A673 (cell line): Measurements from ENCODE around the gene TNFRSF17. TPM values are rescaled to one million over a fixed set of nuclear protein-coding genes. Genes with fewer than 3 reads are reported as not detected.

Source experiments
- BruUV-seq: library from RNA; stranded (reverse); fragments of 400-500 nt; replicated peaks from 2 replicates; lab custom pipeline; 2021; lab: Mats Ljungman, UMichigan
- CTCF ChIA-PET: fragments of 300-600 bp; sonication (Branson Sonifier 250); formaldehyde crosslinking; loops from one replicate; lab custom pipeline; 2022; ENCODE audit warnings: antibody characterized with exemption; lab: Charles Lee
- POLR2A ChIA-PET: fragments of 300-600 bp; sonication (Branson Sonifier 250); formaldehyde crosslinking; loops from one replicate; lab custom pipeline; 2022; ENCODE audit warnings: antibody characterized with exemption; ENCODE audit not compliant: low non-redundant PET; lab: Charles Lee
- DNase-seq: peaks from one replicate; pipeline ENCODE4 v3.0.0-alpha.2; 2015; ENCODE audit warnings: low spot score
- H3K27ac ChIP-seq: fragments of 200-600 bp; sonication (generic); 2 replicates; pipeline ENCODE4 v1.5.1; 2016; ENCODE audit warnings: mixed run types, low read depth, mild to moderate bottlenecking, mixed read lengths, antibody characterized with exemption, low read length; ENCODE audit not compliant: poor library complexity, severe bottlenecking
- H3K27me3 ChIP-seq: fragments of 200-600 bp; sonication (generic); replicated peaks from 2 replicates; pipeline ENCODE4 v1.6.1; 2017; ENCODE audit warnings: mixed run types, low read depth, mild to moderate bottlenecking, mixed read lengths, antibody characterized with exemption, low read length; ENCODE audit not compliant: insufficient read depth, poor library complexity
- H3K36me3 ChIP-seq: fragments of 200-600 bp; sonication (generic); 2 replicates; pipeline ENCODE4 v1.6.1; 2016; ENCODE audit warnings: mixed run types, mild to moderate bottlenecking, mixed read lengths, antibody characterized with exemption, low read length; ENCODE audit not compliant: insufficient read depth, poor library complexity, severe bottlenecking
- H3K4me1 ChIP-seq: fragments of 200-600 bp; sonication (generic); 2 replicates; pipeline ENCODE4 v1.6.1; 2017; ENCODE audit warnings: mixed run types, mild to moderate bottlenecking, mixed read lengths, antibody characterized with exemption, low read length; ENCODE audit not compliant: insufficient read depth, poor library complexity, severe bottlenecking
- H3K4me3 ChIP-seq: fragments of 200-600 bp; sonication (generic); 2 replicates; pipeline ENCODE4 v1.5.1; 2016; ENCODE audit warnings: low read depth, mixed run types, mild to moderate bottlenecking, mixed read lengths, low read length; ENCODE audit not compliant: poor library complexity, severe bottlenecking
- H3K9me3 ChIP-seq: fragments of 200-600 bp; sonication (generic); 2 replicates; pipeline ENCODE4 v1.6.1; 2016; ENCODE audit warnings: mixed run types, low read depth, mild to moderate bottlenecking, mixed read lengths, antibody characterized with exemption, low read length; ENCODE audit not compliant: poor library complexity, severe bottlenecking
- EZH2 ChIP-seq: fragments of 200-600 bp; sonication (generic); IDR thresholded peaks from 2 replicates; pipeline ENCODE4 v1.6.1; 2017; ENCODE audit warnings: borderline replicate concordance, low read depth, mild to moderate bottlenecking, mixed read lengths, antibody characterized with exemption, low read length; ENCODE audit not compliant: poor library complexity, severe bottlenecking
- intact Hi-C: fragments of 100-400 bp; cut with micrococcal nuclease; formaldehyde crosslinking; loops from one replicate; pipeline ENCODE4 v1.10.0; 2022; ENCODE audit not compliant: unreplicated experiment
- total RNA-seq: library from RNA; stranded (reverse); gene quantifications from 2 replicates; pipeline ENCODE4 v1.2.3, GENCODE V29; 2021
- TF ChIP-seq, protein P1 (sequence below): fragments of 300-800, 200-600 bp; sonication (generic); conservative IDR thresholded peaks from 2 replicates; pipeline ENCODE4 v1.5.1; 2017; ENCODE audit warnings: low read depth, mild to moderate bottlenecking, antibody characterized with exemption, low read length, moderate library complexity, mixed read lengths

The TNFRSF17 gene
- total RNA-seq, 1 experiment from 2014 or later: not detected

DNA sequence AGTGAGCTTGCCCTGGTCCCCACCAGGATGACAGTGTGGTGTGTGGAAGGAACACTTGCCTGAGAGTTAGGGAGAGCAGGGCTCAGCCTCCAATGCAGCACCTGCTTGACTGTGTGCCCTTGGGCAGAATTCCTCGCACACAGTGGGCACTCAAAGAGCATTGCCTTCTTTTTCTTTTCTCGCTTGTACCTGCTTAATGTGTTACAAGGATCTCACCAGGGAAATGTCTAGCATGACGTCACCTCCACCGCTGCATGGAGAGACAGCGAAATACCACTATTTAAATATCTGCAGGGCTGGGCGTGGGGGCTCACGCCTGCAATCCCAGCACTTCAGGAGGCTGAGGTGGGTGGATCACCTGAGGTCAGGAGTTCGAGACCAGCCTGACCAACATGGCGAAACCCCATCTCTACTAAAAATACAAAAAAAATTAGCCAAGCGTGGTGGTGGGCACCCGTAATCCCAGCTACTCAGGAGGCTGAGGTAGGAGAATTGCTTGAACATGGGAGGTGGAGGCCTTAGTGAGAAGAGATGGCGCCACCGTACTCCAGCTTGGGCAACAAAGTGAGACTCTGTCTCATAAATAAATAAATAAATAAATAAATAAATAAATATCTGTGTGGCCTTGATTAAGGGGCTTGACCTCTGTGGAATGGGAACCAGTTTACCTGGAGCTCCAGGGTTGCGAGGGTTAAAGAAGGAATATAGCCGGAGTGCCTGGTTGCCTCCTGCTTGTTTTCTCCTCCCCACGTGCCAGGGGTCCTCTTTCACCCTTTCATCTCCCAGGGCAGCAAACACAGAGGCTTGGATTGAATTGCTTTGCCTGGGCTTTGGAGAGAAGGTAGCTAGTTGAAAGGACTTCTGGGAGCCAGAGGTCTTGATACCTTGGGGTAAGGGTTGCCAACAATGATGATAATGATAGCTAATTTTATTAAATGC, 27.8 kb downstream of the TNFRSF17 start:
- ChIA-PET CTCF (no interaction called here), POLR2A (no interaction called here)
- Histone ChIP-seq H3K27ac (no peak overlapping the region), H3K36me3 (no peaks in the 10 kb centered on the region), H3K4me1 (no peaks in the 10 kb centered on the region), H3K9me3 (no peaks in the 10 kb centered on the region), H3K27me3 (no peaks in the 10 kb centered on the region), H3K4me3 (no peak overlapping the region)
- no peak for TF ChIP-seq EZH2
- TF ChIP-seq, protein P1, sequence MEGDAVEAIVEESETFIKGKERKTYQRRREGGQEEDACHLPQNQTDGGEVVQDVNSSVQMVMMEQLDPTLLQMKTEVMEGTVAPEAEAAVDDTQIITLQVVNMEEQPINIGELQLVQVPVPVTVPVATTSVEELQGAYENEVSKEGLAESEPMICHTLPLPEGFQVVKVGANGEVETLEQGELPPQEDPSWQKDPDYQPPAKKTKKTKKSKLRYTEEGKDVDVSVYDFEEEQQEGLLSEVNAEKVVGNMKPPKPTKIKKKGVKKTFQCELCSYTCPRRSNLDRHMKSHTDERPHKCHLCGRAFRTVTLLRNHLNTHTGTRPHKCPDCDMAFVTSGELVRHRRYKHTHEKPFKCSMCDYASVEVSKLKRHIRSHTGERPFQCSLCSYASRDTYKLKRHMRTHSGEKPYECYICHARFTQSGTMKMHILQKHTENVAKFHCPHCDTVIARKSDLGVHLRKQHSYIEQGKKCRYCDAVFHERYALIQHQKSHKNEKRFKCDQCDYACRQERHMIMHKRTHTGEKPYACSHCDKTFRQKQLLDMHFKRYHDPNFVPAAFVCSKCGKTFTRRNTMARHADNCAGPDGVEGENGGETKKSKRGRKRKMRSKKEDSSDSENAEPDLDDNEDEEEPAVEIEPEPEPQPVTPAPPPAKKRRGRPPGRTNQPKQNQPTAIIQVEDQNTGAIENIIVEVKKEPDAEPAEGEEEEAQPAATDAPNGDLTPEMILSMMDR: no peak
- BruUV-seq: no TSS peak
- DNase-seq: no peak
- intact Hi-C loops: no loop called here

DNA sequence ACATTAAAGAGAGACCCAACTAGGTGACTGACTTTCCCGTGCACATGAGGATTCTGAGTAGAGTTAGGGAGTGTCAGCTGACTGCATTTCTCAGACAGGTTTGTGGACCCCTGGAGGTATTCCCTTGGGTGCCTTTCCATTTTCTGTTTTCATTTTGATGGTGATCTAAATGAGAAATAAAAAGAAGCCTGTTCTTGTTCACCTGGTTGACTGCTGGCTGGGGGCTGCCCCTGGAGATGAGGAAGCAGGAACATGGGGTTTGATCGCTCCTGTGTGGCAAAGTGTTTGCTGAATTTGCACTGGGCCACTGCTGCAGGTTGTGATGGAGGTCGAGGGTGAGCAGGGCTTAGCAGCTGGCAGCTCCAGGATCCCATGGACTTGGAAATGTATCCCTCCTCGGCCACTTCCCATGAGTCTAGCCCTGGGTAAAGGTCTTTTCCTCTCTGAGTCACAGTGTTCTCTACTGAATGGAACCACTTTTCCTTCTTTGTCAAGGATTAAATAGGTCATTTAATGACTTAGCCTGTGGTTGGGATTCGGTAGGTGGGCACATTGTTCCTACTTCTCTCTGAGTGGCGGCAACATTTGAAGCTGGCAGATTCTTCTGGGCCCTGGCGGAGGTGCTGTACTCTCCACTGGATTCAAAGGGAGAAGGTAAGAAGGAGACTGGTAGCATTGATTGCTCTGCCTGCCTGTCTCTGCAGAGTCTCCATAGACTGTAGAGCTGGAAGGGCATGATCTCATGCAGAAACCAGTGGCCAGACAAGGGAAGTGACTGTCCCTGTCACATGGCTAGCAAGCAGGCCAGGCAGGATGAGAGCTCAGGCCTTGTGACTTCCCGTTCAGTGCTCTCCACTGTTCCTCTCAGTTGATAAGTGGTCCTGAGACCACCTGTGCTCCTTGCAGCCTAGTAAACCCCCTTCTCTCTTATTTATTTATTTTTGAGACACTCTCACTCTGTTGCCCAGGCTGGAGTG, 29.4 kb downstream of the TNFRSF17 start:
- TF ChIP-seq EZH2: no peak
- TF ChIP-seq, protein P1: no peak
- DNase-seq: no peak
- CTCF ChIA-PET: no interaction called here
- no peaks in the 10 kb centered on the region for H3K36me3 ChIP-seq
- BruUV-seq: no TSS peak
- H3K27me3 ChIP-seq: no peaks in the 10 kb centered on the region
- POLR2A ChIA-PET: interaction anchor here (0.6 kb wide), 1 partner anchor 51 kb away, joined by 3 read pairs; no protein-coding TSS in a partner anchor
- no peaks in the 10 kb centered on the region for H3K4me1 ChIP-seq
- no peak overlapping the region for H3K4me3 ChIP-seq
- H3K9me3 ChIP-seq: no peaks in the 10 kb centered on the region
- intact Hi-C loops: no loop called here
- no peak overlapping the region for H3K27ac ChIP-seq

GRCh38 chr16:11996433-11997330, 31.7 kb downstream of the TNFRSF17 start:
- no TSS peak for BruUV-seq
- CTCF ChIA-PET: no interaction called here
- TF ChIP-seq, protein P1: no peak
- TF ChIP-seq EZH2: no peak

More at GRCh38 chr16:11996433-11997330, 31.7 kb downstream of the TNFRSF17 start:
- POLR2A ChIA-PET: no interaction called here
- Histone ChIP-seq H3K4me3 (no peak overlapping the region), H3K27me3 (no peaks in the 10 kb centered on the region), H3K27ac (no peak overlapping the region), H3K4me1 (no peaks in the 10 kb centered on the region), H3K36me3 (no peaks in the 10 kb centered on the region), H3K9me3 (no peaks in the 10 kb centered on the region)
- no peak for DNase-seq
- intact Hi-C loops: no loop called here
